ENCODE results near the gene TMEM132C.

TMEM132C gene

DNA sequence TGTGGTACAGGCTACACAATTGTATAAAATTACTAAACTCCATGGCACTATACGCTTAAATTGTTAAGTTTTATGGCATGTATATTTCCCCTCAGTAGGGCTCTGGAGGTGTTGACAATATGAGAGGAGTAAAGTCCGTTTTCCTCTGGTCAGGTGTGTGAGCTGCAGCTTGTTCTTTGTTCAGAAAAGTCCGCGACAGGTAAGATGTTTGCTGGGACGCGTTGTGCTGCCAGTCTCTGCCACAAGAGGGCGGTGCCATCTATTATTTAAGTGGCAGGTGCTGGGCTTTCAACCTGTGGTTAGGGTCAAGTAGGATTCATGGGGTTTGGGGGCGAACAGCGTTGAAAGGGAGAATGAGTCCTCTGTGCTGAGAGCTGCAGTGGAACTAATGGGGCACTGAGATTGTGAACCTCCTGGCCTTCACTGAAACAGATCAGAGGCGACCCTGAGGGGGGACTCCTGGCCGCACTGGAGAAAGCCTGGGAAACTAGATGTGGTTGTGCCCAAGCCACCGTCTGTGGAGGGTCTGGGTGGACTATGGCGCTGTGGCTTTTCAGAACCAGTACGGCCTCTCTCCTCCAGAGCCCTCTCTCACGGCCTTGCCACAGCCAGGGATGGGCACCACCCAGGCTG lies 377.8 kb downstream of the TMEM132C start:
- in situ Hi-C loops (cut with MboI; ENCODE audit: low sequenced_read_pairs), result no loop called here

DNA sequence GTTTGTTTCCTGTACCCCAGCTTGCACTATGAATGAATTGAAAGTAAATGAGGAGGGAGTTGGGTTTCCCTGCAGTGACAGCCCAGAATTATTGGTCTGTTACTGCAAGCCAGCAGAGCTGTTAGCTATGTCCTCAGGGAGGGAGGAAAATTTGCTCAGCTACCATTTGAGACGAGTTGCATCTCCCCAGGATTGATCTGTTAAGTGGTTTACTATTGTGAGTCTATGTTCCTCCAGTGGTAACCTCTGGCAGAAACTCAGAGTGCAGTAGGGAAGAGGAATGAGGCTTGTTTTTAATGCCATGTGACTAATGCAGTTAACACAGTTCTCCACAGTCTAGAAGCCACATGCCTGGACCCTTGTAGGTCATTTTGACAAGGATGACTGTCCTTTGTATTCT lies 382.9 kb downstream of the TMEM132C start:
- in situ Hi-C loops (cut with MboI; ENCODE audit: low sequenced_read_pairs), result no loop called here

GRCh38 chr12:128652136-128652751 lies 385.3 kb downstream of the TMEM132C start:
- in situ Hi-C loops (cut with MboI; ENCODE audit: low sequenced_read_pairs), result no loop called here

- in situ Hi-C loops (cut with MboI; ENCODE audit: low sequenced_read_pairs), result no loop called here
These were observed 387.5 kb downstream of the TMEM132C start for GRCh38 chr12:128654468-128654867.

DNA sequence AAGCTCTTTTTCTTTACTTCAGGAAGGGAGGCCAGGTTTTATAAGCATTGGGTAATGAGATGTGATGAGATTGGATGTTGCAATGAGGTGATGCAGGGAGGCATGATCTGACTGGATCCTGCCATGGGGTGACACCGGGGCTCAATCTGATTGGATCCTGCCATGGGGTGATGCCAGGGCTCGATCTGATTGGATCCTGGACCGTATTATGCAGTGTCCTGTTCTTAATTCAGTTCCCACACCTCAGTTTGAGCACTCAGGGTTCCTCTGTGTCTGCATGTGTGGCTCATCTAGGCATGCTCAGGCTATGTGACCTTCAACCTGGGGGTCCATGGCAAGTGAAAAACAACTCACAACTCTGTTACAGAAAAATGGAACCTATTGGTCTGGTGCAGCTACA lies 390.4 kb downstream of the TMEM132C start:
- in situ Hi-C loops (cut with MboI; ENCODE audit: low sequenced_read_pairs), result no loop called here

GRCh38 chr12:128660532-128661225 lies 393.7 kb downstream of the TMEM132C start:
- in situ Hi-C loops (cut with MboI; ENCODE audit: low sequenced_read_pairs), result no loop called here

DNA sequence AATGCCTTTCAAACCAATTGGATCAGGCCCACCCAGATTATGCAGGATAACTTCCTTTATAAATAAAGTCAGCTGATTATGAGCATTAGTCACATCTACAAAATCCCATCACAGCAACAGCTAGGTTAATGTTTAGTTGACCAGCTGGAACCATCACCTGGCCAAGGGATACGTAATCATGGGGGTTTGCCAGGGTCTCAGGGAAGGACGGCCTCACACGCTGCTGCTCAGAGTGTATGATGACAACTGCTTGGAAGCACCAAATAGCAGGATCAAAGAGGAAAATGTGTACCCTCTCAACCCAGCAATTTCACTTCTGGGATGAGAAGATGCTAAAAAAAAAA lies 394.2 kb downstream of the TMEM132C start:
- in situ Hi-C loops (cut with MboI; ENCODE audit: low sequenced_read_pairs), result no loop called here

GRCh38 chr12:128662101-128662500 lies 395.1 kb downstream of the TMEM132C start:
- in situ Hi-C loops (cut with MboI; ENCODE audit: low sequenced_read_pairs), result no loop called here

- in situ Hi-C loops (cut with MboI; ENCODE audit: low sequenced_read_pairs), result no loop called here
These were observed 397.5 kb downstream of the TMEM132C start for GRCh38 chr12:128664501-128664900.

DNA sequence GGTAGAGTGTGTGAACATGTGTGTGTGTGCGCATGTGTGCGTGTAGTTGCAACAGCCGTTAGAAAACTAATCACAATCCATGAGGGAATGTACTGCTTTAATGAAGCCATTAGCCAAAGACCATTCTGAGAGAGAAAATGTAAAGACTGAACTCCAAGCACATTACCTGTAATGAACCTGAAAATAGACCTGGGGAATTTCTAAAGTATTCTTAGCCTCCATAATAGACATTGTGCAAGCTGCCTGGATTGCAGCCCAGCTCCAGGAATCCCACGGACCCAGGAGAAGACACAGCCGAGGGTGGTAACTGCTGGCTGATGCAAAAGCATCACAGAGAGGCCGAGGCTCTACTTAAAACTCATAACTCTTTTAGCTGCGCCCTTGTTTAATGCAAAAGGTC lies 400.2 kb downstream of the TMEM132C start:
- in situ Hi-C loops (cut with MboI; ENCODE audit: low sequenced_read_pairs), result no loop called here

DNA sequence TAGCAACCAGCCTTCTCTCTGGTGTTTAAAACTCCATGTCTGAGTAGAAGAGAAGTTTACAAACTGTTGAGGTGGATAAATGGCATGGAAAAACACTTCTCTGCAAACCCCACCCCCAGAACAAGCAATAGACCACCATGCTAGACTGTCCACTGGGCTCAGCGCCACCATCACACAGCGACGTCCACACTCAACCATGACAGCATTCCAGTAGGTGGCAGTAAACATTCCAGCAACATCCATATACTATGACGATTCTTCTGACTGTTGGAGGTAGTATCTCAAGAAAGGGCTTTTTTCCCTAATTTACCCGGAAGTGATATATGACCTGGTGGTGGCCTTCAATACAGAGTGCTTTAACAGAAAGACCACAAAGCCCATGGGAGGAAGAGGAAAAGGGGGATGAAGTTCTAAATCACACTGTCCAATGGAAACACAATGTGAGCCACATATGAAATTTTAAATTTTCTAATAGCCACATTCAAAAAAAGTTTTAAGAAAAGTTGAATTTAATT lies 404.6 kb downstream of the TMEM132C start:
- in situ Hi-C loops (cut with MboI; ENCODE audit: low sequenced_read_pairs), result no loop called here

- in situ Hi-C loops (cut with MboI; ENCODE audit: low sequenced_read_pairs), result no loop called here
These were observed 405.5 kb downstream of the TMEM132C start for GRCh38 chr12:128672428-128672827.

GRCh38 chr12:128672893-128673292 lies 405.9 kb downstream of the TMEM132C start:
- in situ Hi-C loops (cut with MboI; ENCODE audit: low sequenced_read_pairs), result no loop called here

- in situ Hi-C loops (cut with MboI; ENCODE audit: low sequenced_read_pairs), result no loop called here
These were observed 408.6 kb downstream of the TMEM132C start for GRCh38 chr12:128675576-128675975.

DNA sequence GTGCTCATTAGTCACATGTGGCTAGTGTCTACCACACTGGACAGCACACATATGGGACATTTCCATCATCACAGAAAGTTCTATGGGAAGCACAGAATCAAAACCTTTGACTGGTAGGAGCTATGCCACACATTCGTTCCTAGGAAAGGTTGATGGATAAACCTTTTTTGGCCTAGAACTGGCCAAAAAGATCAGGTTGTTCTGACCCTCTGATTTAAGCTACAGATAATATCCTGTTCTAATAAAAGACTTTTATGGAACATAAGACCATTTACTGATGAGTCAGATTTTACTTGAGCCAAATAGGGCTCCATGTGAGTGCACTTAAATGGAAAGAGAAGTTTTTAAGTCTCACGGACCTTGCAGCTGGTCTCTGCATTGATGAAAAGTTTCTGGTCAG lies 413.6 kb downstream of the TMEM132C start:
- in situ Hi-C loops (cut with MboI; ENCODE audit: low sequenced_read_pairs), result no loop called here

- in situ Hi-C loops (cut with MboI; ENCODE audit: low sequenced_read_pairs), result no loop called here
These were observed 415.7 kb downstream of the TMEM132C start for GRCh38 chr12:128682548-128683275.

GRCh38 chr12:128684352-128684751 lies 417.4 kb downstream of the TMEM132C start:
- in situ Hi-C loops (cut with MboI; ENCODE audit: low sequenced_read_pairs), result no loop called here

DNA sequence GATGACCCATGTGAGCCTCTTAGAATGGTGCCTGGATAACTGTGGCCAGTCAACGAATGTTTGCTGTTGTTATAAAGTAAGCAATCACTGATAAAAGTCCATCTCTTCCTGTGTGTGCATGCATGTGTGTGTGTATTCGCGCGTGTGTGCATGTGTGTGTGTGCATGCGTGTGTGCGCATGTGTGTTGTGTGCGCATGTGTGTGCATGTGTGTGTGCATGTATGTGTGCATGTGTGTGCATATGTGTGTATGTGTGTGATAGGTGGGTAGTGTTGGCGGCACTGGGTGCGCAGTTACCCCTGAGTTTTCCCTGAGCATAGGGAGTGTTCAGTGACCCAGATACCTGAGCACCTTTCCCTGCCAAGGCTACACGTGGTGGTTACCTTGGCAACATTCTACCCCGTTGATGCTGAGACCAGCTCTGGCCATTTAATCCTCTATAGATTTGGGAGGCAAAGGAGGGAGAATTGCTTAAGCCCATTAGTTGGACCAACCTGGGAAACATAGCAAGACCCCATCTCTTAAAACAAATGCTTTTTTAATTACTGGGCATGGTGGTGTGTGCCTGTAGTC lies 419.0 kb downstream of the TMEM132C start:
- in situ Hi-C loops (cut with MboI; ENCODE audit: low sequenced_read_pairs), result no loop called here

GRCh38 chr12:128687851-128688250 lies 420.9 kb downstream of the TMEM132C start:
- in situ Hi-C loops (cut with MboI; ENCODE audit: low sequenced_read_pairs), result no loop called here

DNA sequence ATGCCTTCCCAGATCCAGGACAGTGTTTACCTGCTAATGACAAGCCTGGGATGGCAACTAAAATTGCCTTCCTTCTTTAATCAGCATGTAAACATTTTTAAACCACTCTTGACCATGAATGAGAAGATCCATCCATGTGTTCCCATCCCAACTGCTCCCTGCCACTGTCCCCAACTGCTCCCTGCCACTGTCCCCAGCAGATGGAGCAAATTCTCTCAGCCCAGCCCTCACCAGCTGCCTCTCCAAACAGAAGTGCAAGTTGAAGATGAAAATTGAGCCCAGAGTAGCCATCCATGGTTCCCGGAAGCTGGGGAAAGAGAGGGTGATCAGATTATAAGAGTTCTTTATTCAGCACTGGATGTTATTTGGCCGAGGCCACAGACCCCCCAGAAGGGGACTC lies 423.7 kb downstream of the TMEM132C start:
- in situ Hi-C loops (cut with MboI; ENCODE audit: low sequenced_read_pairs), result no loop called here

DNA sequence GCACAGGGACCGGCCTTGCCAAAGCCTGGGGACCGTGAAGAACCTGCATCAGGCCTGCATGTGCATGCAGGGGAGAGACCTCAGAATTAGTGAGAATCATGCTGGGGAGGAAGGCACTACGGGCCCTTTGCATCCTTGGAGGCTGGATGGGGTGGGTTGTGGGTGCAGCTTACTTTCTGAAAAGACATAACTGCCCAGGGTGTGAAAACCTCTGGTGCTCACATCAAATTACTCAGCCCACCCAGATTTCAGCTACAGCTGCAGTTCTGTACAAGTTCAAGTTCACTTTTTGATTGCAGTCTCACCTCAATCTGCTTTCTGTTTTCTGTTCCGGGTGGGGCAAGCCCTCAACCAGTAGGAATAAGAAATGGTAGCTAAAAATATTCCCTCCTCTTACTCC lies 426.1 kb downstream of the TMEM132C start:
- in situ Hi-C loops (cut with MboI; ENCODE audit: low sequenced_read_pairs), result no loop called here
